Activated CD4-positive, alpha-beta T cell treated with anti-CD3 and anti-CD28 coated beads for 4 hours (primary cell): ENCODE measurements around the gene NPAS2.

Experiments
- DNase-seq, 2 donors: peaks; one replicate each; pipeline ENCODE4 v3.0.0-alpha.2; 2020

NPAS2 gene

GRCh38 chr2:100856732-100857131 lies 36.8 kb downstream of the NPAS2 start:
- DNase-seq, result no peak

DNA sequence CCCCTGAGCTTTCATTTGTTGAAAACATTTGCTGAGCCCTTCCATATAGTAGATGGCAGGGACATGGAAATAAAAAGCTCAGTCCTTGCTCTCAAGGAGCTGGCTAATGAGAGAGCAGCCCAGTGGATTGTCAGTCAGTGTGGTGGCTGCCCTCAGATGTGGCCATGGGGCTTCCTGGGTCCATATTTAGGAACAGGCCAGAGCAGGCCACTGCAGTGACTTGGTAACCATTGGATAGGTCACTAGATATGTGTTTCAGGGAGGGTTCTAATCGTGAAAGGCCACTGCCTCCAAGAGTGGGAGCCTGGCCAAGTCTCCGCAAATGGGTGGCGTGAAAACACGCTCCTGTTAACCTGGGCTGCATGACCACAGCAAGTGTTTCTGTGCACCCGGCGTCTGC lies 37.4 kb downstream of the NPAS2 start:
- DNase-seq, result no peak

DNA sequence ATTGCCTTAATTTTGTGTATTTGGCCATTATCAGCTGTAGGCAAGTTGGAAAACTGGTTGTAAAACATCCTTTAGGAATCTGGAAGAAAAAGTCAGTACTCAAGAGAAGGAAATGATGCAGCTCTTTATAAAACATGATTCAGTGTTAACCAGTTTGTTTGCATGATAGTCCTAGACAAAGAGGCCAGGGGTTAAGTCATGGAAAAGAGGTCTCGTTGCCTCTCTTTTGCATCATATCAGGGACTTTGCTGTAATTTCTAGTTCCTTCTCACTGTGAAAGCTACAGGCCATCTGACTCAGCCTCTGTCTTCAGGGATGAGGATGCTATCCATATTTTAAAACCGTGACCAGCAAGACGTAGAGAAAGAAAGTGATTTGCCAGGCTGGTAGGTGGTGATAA lies 38.0 kb downstream of the NPAS2 start:
- DNase-seq, result no peak

- DNase-seq, result no peak
Observed at GRCh38 chr2:100859902-100860301, 40.0 kb downstream of the NPAS2 start.

DNA sequence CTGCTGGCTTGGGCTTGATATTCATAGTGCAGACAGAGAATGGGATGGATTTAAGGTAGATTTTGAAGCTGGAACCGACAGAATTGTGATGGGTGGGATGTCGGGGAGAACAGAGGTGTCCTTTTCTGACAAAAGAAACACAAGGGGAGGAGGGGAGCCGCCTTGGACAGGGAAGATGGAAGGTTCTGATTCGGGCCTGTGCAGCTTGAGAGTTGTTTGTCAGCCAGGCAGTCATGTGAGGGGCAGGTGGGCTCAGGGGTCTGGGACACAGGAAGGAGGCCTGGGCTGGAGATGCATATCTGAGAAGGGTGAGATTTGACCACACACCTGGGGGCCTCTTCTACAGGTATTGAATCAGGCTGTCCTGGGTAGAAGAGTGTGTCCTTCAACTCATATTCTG lies 41.4 kb downstream of the NPAS2 start:
- DNase-seq, result no peak

DNA sequence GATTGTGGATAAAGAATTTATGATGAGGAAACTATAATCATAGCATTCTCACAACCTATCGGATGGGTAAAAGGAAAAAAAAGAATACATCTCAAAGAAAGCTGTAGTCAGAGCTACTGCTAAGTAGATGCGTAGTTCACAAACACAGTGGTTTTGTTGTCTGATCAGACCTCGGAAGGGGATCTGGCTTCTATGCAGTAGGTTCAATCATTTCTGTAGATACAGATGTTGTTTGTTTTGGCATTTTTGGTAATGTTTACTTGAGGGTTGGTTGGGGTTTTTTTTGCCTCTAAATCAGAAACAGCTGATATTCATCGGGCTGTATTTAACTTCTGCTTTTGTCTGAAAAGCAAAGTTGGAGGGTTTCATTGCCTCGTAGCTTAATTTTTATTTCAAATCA lies 42.1 kb downstream of the NPAS2 start:
- DNase-seq, result no peak

DNA sequence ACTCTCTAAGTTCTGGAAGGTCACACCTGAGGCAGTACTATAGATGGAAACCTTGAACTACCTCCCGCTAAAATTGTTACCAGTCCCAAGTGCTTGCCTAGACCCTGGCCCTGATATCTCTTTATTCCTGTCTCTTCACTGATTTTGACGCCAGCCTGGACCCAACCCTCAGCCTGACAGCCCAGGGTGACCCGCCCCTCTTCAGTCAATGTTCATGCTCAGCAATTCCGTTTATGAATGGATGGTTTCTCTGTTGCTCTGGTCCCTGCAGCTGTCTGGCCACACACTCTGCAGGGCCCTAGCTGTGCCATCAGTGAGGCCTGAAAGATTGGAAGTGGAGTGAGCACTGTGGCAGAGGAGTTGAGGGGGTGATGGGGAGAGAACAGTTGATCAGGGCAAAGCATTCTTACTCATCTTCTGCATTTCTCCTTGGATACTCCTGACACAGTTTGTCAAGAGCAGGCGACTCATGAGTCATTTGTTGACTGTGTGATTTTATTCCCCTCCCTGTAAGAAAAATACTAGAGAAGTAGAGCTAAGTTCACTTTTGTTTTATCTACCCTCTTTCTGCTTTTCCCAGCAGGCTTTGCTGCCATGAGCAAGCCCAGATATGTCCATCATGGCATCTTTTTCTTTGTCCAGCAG lies 46.0 kb downstream of the NPAS2 start:
- no peak for DNase-seq

DNA sequence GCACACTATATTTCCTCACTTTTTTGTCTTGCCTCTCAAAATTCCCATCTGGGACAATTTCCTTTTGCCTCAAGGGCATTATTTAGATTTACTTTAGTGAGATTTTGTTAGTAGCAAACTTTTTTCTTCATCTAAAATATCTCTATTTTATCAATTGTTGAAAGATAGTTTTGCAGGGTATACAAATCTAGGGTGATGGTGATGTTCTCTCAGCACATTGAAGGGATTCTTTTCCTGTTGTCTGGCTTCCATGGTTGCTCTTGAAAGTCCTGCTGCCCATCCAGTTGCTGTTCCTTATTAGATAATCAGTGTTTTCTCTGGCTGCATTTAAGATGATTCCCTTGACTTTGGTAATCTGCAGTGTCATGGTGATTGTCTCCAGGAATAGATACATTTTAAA lies 48.1 kb downstream of the NPAS2 start:
- DNase-seq, result no peak

DNA sequence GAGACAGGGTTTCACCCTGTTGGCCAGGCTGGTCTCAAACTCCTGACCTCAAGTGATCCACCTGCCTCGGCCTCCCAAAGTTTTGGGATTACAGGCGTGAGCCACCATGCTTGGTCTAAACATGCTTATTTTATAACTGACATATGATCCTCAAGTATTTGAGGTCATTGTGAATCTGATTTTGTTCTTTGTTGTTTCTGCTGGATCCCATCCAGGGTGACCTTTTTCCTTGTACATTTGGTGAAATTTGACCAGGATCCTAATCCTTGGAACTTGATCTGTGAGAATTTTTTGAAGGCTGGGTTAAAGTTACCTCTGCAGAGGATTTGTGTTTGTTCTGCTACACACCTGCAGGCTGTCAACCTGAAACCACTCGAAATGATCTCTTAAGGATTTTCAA lies 49.2 kb downstream of the NPAS2 start:
- no peak for DNase-seq

GRCh38 chr2:100870652-100871531 lies 51.0 kb downstream of the NPAS2 start:
- DNase-seq, result no peak

GRCh38 chr2:100875516-100876230 lies 55.7 kb downstream of the NPAS2 start:
- no peak for DNase-seq

DNA sequence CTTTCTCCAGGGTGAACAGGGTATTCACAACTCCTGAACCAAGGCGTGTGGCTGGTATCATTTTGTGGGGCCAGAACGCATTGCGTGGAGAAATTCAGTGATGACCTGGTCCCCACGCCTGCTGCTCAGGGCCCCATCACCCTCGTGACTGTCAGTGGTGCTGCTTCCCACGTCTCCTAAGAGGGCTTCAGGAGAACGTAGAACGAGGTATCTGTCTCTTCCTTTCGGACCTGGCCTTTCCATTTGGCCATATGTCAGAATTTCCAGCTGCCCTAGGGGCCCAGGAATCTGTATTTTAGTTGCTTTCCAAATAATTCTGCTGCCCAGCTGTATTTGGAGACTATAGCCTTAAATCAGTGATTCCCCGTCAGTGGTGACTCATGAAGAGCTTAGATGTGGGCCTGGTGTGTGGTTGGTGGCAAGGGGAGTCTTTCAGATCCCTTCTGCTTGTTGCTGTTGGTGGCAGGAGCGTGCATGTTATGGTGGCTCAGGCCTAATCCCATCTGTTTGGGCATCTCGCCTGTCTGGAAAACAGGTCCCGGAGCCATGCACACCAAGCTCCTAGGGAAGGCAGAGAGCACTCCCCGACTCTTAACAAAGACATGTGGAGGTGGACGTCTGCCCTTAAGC lies 56.4 kb downstream of the NPAS2 start:
- peak in 1 of 2 donors; percentile 8 for DNase-seq

GRCh38 chr2:100877555-100877954 lies 57.6 kb downstream of the NPAS2 start:
- no peak for DNase-seq

DNA sequence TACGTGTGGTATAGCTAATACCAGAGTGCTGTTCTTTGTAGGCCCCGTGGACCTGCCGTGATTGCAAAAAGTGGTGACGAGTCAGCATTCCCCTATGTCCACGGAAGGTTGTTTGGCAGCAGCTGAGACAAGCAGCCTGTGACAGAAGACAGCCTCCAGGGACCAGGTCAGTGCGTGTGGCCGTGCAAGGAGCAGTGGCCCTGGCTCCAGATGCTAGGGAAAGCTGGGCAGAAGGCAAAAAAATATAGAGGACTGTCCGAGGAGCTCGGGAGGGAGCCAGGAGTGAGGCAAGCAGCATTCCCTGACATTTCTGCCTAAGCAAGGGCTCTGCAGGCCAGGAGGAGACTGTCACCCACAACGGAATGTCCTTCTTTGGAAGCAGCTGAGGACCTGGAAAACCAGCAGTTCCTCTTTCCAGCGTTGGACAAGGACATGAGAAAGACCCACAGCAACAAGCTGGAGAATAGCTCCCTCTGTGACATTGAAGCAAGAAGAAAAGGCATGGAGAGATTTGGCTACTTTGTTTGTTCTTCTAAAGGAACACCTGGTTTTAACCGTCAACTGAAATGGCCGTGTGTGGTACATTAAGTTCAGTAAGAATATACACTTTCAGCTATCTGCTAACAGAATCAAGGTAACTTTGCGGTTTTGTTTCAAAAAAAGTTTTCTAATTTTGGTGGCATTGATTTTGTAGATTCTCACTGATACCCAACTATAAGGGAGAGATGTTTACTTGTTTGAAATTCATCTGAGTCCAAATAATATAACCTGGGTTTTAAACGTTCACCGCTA lies 58.3 kb downstream of the NPAS2 start:
- no peak for DNase-seq

DNA sequence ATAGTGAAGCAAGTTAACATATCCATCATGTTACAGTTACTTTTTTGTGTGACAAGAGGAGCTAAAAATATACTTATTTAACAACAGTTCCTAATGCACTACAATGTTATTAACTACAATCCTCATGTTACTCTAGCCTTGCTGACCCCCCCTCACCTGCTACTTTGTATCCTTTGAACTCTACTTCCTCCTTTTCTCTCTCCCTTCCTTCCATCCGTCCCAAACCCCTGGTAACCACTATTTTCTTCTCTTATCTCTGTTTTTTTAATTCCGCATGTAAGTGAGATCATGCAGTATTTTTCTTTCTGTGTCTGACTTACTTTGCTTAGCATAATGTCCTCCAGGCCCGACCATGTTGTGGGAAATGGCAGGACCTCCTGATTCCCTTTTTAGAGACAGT lies 59.4 kb downstream of the NPAS2 start:
- DNase-seq, result no peak

DNA sequence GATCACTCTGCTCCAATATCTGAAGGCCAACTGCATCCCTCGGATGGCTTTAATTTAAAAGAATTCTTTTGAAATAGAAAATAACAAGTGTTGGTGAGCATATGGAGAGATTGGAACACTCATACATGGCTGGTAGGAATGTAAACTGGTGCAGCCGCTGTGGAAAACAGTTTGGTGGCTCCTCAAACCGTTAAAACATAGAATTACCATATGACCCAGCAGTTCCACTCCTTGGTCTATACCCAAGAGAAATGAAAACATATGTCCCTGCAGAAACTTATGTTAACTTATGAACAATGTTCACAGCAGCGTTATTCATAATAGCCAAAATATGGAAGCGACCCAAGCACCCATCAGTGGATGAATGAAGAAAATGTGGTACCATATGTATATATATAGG lies 60.1 kb downstream of the NPAS2 start:
- DNase-seq, result no peak

GRCh38 chr2:100880730-100881129 lies 60.8 kb downstream of the NPAS2 start:
- no peak for DNase-seq

DNA sequence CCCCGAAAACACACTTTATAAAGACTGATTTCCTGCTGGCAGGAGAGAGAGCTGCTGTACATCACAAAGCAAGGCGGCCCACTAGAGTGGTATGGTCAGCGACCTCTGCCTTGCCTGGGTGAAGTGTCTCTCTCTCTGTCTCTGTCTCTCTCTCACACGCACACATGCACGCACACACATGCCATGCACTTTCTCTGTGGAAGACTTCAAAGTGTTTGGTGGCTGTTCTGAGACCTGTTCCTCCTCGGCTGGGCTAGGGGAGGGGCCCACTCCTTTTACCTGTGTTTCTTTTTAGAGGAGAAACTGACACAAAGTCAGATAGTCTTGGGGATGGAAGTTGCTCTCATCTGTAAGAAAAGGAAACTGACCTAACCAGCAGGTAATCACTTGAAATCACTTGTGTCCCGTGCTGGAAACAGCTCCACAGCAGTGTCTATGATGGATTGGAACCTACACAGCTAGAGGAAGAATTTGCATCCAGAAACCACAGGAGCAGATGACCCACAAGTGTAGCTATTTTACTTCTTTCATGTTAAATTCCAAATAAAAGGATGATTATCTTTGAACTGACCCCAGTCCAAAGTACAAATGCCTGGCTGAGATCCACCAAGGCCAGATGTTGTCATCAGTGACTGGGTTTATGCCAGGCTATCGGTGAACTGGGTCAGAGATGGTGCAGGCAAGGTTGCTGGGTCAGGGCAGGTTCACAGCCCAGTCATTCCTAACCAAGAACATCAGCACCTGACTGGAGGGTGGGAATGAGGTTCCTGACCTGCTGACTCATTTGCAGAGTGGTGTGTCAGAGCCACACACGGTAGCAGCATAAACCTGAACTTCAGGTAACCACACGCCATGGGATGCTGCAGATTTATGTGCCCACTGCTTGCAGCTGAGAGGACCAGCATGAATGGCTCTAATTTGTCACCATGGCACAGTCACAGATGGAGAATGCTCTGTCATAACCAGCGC lies 63.0 kb downstream of the NPAS2 start:
- no peak for DNase-seq

GRCh38 chr2:100884145-100884621 lies 64.2 kb downstream of the NPAS2 start:
- DNase-seq, result no peak

DNA sequence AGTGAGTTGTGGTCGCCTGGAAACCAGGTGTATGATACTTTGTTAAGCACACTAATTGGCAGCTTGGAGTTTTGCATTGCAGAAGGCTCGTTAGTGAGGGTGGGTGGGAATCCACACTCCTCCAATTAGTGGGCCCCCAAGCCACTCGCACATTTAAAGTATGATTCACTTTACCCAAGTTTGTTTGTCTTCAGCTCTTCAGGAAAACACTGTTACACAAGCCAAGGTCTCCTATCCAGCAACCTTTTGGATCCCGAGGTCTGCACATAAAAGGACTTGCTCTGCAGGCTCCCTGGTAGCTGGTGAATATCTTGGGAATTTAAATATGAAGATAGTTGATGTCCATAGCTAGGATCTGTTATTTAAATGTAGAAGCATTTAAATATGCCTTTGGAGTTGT lies 66.1 kb downstream of the NPAS2 start:
- no peak for DNase-seq

DNA sequence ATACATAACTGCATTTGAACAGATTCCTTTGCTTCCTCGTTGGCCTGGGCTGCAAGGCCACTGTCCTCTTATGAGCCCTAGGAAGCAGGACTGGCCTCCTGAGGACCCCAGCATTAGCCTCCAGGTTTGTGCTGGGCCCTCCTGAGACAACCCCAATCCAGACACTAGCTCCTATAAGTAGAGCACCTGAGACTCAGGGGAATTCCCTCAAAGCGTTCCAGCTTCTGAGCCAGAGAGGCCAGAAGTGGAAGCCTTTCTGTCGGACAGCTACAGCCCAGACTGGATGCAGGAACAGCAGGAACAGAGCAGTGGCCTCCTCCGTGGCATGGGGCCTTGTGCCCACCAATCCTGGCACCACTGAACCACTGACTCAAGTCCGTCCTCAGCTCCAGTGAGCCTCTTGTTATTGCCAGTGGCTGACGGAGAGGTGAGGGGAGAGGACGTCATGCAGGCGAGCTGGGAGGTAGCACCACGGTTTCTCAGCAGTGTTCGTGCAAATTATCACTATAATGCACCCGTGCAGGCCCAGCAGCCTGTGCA lies 67.2 kb downstream of the NPAS2 start:
- DNase-seq, result no peak
